Right atrium auricular region (tissue), 2 donors: Measurements from ENCODE around the gene CDK12. TPM values are rescaled to one million over a fixed set of nuclear protein-coding genes. Genes with fewer than 3 reads are reported as not detected.

Experiments used
- DNase-seq: peaks from one replicate; pipeline ENCODE4 v3.0.0-alpha.2; 2019; ENCODE audit warnings: low spot score
- H3K27ac ChIP-seq, 2 donors: fragments of 200-600 bp; sonication (generic); 1 replicate in 1 of 2; 2 replicates in 1 of 2; pipeline ENCODE4 v1.5.1; 2016 to 2019
- H3K27me3 ChIP-seq, 2 donors: fragments of 200-600 bp; sonication (generic); one replicate each; pipeline versions ENCODE4 v1.5.1 to v1.6.0; 2017 to 2019
- H3K36me3 ChIP-seq: fragments of 200-600 bp; sonication (generic); one replicate; pipeline ENCODE4 v1.5.1; 2016
- H3K4me1 ChIP-seq, 2 donors: fragments of 200-600 bp; sonication (generic); one replicate each; pipeline versions ENCODE4 v1.5.1 to v1.6.0; 2017 to 2019
- H3K4me3 ChIP-seq, 2 donors: fragments of 200-600 bp; sonication (generic); 1 replicate in 1 of 2; 2 replicates in 1 of 2; pipeline ENCODE4 v1.5.1; 2017 to 2019; ENCODE audit warnings: mild to moderate bottlenecking in 1 of 2, moderate library complexity in 1 of 2
- H3K9me3 ChIP-seq, 2 donors: fragments of 200-600 bp; sonication (generic); one replicate each; pipeline ENCODE4 v1.5.1; 2019
- CTCF ChIP-seq, 2 donors: fragments of 200-600 bp; sonication (generic); IDR thresholded peaks; one replicate each; pipeline ENCODE4 v1.5.1; 2019; ENCODE audit warnings: antibody characterized with exemption in 2 of 2
- total RNA-seq, 2 donors: library from RNA; depleted of rRNA; stranded (reverse); fragments of >200 nt; gene quantifications; one replicate each; pipeline ENCODE4 v1.1.0, GENCODE V29; 2016

CDK12 gene
- total RNA-seq, 2 donors from 2014 or later: 15.9 to 18.9 TPM

- Histone ChIP-seq H3K9me3 (peaks cover 0 to 3% of the 10 kb centered on the region in 2 donors), H3K4me3 (no peak overlapping the region), H3K36me3 (peaks cover 12% of the 10 kb centered on the region), H3K27ac (no peak overlapping the region), H3K4me1 (peaks cover 0 to 19% of the 10 kb centered on the region in 2 donors), H3K27me3 (no peaks in the 10 kb centered on the region)
- TF ChIP-seq CTCF (IDR thresholded peaks at IDR 0.05): no peak
- DNase-seq: no peak
These were observed 105.0 kb downstream of the CDK12 start for GRCh38 chr17:39566094-39566850.

- Histone ChIP-seq H3K9me3 (peaks cover 0 to 6% of the 10 kb centered on the region in 2 donors), H3K36me3 (peaks cover 12% of the 10 kb centered on the region), H3K4me1 (peaks cover 0 to 19% of the 10 kb centered on the region in 2 donors), H3K27me3 (no peaks in the 10 kb centered on the region), H3K27ac (no peak overlapping the region), H3K4me3 (no peak overlapping the region)
- TF ChIP-seq CTCF (IDR thresholded peaks at IDR 0.05): no peak
- no peak for DNase-seq
These were observed 107.4 kb downstream of the CDK12 start for GRCh38 chr17:39568702-39569101.

GRCh38 chr17:39569126-39569525 is 107.8 kb downstream of the CDK12 start:
- no peak for TF ChIP-seq CTCF (IDR thresholded peaks at IDR 0.05)
- H3K4me3 ChIP-seq: no peak overlapping the region
- H3K27me3 ChIP-seq: no peaks in the 10 kb centered on the region
- peaks cover 12% of the 10 kb centered on the region for H3K36me3 ChIP-seq
- H3K9me3 ChIP-seq: peaks cover 0 to 6% of the 10 kb centered on the region in 2 donors
- peaks cover 0 to 18% of the 10 kb centered on the region in 2 donors for H3K4me1 ChIP-seq
- no peak for DNase-seq
- no peak overlapping the region for H3K27ac ChIP-seq

- DNase-seq: no peak
- H3K36me3 ChIP-seq: peaks cover 7% of the 10 kb centered on the region
- peaks cover 0 to 6% of the 10 kb centered on the region in 2 donors for H3K9me3 ChIP-seq
- no peaks in the 10 kb centered on the region for H3K27me3 ChIP-seq
- H3K4me1 ChIP-seq: peaks cover 0 to 13% of the 10 kb centered on the region in 2 donors
- H3K4me3 ChIP-seq: no peak overlapping the region
- no peak overlapping the region for H3K27ac ChIP-seq
- TF ChIP-seq CTCF (IDR thresholded peaks at IDR 0.05): no peak
These were observed 110.8 kb downstream of the CDK12 start for GRCh38 chr17:39572121-39572520.

- H3K27me3 ChIP-seq: no peaks in the 10 kb centered on the region
- H3K36me3 ChIP-seq: no peaks in the 10 kb centered on the region
- H3K4me3 ChIP-seq: peak overlapping the region; percentile 61 to 65
- peak overlapping the region; percentile 82 to 87 for H3K27ac ChIP-seq
- peaks cover 0 to 13% of the 10 kb centered on the region in 2 donors for H3K4me1 ChIP-seq
- H3K9me3 ChIP-seq: peaks cover 0 to 6% of the 10 kb centered on the region in 2 donors
- peak; percentile 68 for DNase-seq
- TF ChIP-seq CTCF (IDR thresholded peaks at IDR 0.05): no peak
These were observed 112.4 kb downstream of the CDK12 start for GRCh38 chr17:39573447-39574298.
